Sigmoid colon (tissue), 7 donors: ENCODE measurements around the gene OR5AU1. TPM values are rescaled to one million over a fixed set of nuclear protein-coding genes. Genes with fewer than 3 reads are reported as not detected.
A peak's percentile ranks its signal among the peaks of the same experiment; 100 is the strongest.

Source experiments
- DNase-seq: peaks from one replicate; pipeline ENCODE4 v3.0.0-alpha.2; 2019
- H3K27ac ChIP-seq, 4 donors: fragments of 200-600 bp; sonication (generic); one replicate each; pipeline ENCODE4 v1.5.1; 2016 to 2019; ENCODE audit warnings: mild to moderate bottlenecking in 1 of 4
- H3K27me3 ChIP-seq, 3 donors: fragments of 200-600 bp; sonication (generic); one replicate each; pipeline ENCODE4 v1.5.1; 2019; ENCODE audit warnings: mild to moderate bottlenecking in 1 of 3
- H3K36me3 ChIP-seq, 4 donors: fragments of 200-600 bp; sonication (generic); one replicate each; pipeline ENCODE4 v1.5.1; 2016 to 2019
- H3K4me1 ChIP-seq, 4 donors: fragments of 200-600 bp; sonication (generic); one replicate each; pipeline ENCODE4 v1.5.1; 2017 to 2019
- H3K4me3 ChIP-seq, 4 donors: fragments of 200-600 bp; sonication (generic); one replicate each; pipeline ENCODE4 v1.5.1; 2017 to 2019; ENCODE audit warnings: mild to moderate bottlenecking in 2 of 4, moderate library complexity in 1 of 4
- H3K9me3 ChIP-seq, 4 donors: fragments of 200-600 bp in 3 of 4; sonication (generic) in 3 of 4; one replicate each; pipeline versions ENCODE4 v1.5.1 to v1.6.1; 2013 to 2019
- CTCF ChIP-seq, 4 experiments: fragments of 450-650 bp in 3 of 4; fragments of 200-600 bp in 1 of 4; IDR thresholded peaks; one replicate each; pipeline ENCODE4 v1.5.1; 2016 to 2019; ENCODE audit warnings: antibody characterized with exemption in 4 of 4, mild to moderate bottlenecking in 3 of 4, moderate library complexity in 2 of 4
- EP300 ChIP-seq, 4 donors: sonication (generic); formaldehyde crosslinking; IDR thresholded peaks; one replicate each; pipeline ENCODE4 v1.6.1; 2017; ENCODE audit warnings: antibody characterized with exemption in 4 of 4
- POLR2A ChIP-seq, 2 donors: fragments of 450-650 bp; IDR thresholded peaks; one replicate each; pipeline ENCODE4 v1.6.1; 2016; ENCODE audit warnings: antibody characterized with exemption in 2 of 2, mild to moderate bottlenecking in 2 of 2, moderate library complexity in 2 of 2
- POLR2AphosphoS5 ChIP-seq, 4 donors: sonication (generic); formaldehyde crosslinking; IDR thresholded peaks; one replicate each; pipeline ENCODE4 v1.6.1; 2017; ENCODE audit warnings: antibody characterized with exemption in 4 of 4
- WGBS, 2 donors: extraction: QIAGEN DNeasy Blood & Tissue Kit; methylation state at CpG; one replicate each; pipeline ENCODE4 v1.1.7; 2013; 5-methylcytosine and 5-hydroxymethylcytosine counted together
- intact Hi-C: fragments of 100-400 bp; cut with DNase I; formaldehyde crosslinking; loops from one replicate; pipeline ENCODE4 v1.15.1; 2023
- polyA plus RNA-seq, 3 donors: library from polyadenylated mRNA; stranded (reverse); fragments of 200-250 nt; gene quantifications; one replicate each; pipeline ENCODE4 v1.2.3, GENCODE V29; 2013
- total RNA-seq, 4 donors: library from RNA; depleted of rRNA; stranded (reverse); fragments of >200 nt; gene quantifications; one replicate each; pipeline ENCODE4 v1.1.0, GENCODE V29; 2016
- donor health status: healthy with polysubstance abuse.
- donor health status: Bipolar disorder and iron deficiency.
- donor health status: healthy.

Gene OR5AU1
- total and polyA plus RNA-seq, 7 donors = not detected

GRCh38 chr14:21197418-21198205, 41.7 kb upstream of the OR5AU1 start:
- no peak for TF ChIP-seq POLR2A (IDR thresholded peaks at IDR 0.05)
- H3K4me3 ChIP-seq = no peak overlapping the region
- no peak for DNase-seq
- no peaks in the 10 kb centered on the region for H3K9me3 ChIP-seq
- 84 to 94% methylated on average over 2 of the region's 2 CpGs for WGBS, 2 donors
- H3K4me1 ChIP-seq = no peaks in the 10 kb centered on the region
- H3K27ac ChIP-seq = no peak overlapping the region
- no peaks in the 10 kb centered on the region for H3K27me3 ChIP-seq
- intact Hi-C loops = no loop called here
- H3K36me3 ChIP-seq = no peaks in the 10 kb centered on the region

- H3K36me3 ChIP-seq = no peaks in the 10 kb centered on the region
- TF ChIP-seq CTCF (IDR thresholded peaks at IDR 0.05) (no peak), POLR2AphosphoS5 (IDR thresholded peaks at IDR 0.05) (no peak), EP300 (IDR thresholded peaks at IDR 0.05) (no peak), POLR2A (IDR thresholded peaks at IDR 0.05) (no peak)
- no peak overlapping the region for H3K27ac ChIP-seq
- no peaks in the 10 kb centered on the region for H3K9me3 ChIP-seq
- no peaks in the 10 kb centered on the region for H3K27me3 ChIP-seq
- H3K4me1 ChIP-seq = peaks cover 0 to 10% (median 6%) of the 10 kb centered on the region in 4 donors
- intact Hi-C loops = no loop called here
- DNase-seq = no peak
- H3K4me3 ChIP-seq = no peak overlapping the region
Observed at GRCh38 chr14:21194597-21194996, 38.7 kb upstream of the OR5AU1 start.

- WGBS, 2 donors = 88 to 92% methylated on average over 7 of the region's 7 CpGs
- TF ChIP-seq POLR2A (IDR thresholded peaks at IDR 0.05) (no peak), CTCF (IDR thresholded peaks at IDR 0.05) (no peak), POLR2AphosphoS5 (IDR thresholded peaks at IDR 0.05) (no peak), EP300 (IDR thresholded peaks at IDR 0.05) (no peak)
- H3K27ac ChIP-seq = no peak overlapping the region
- H3K36me3 ChIP-seq = no peaks in the 10 kb centered on the region
- H3K27me3 ChIP-seq = no peaks in the 10 kb centered on the region
- H3K4me3 ChIP-seq = no peak overlapping the region
- peaks cover 0 to 10% (median 6%) of the 10 kb centered on the region in 4 donors for H3K4me1 ChIP-seq
- no peaks in the 10 kb centered on the region for H3K9me3 ChIP-seq
- intact Hi-C loops = no loop called here
- DNase-seq = no peak
Observed at GRCh38 chr14:21192875-21193535, 37.1 kb upstream of the OR5AU1 start.

GRCh38 chr14:21192447-21192822, 36.6 kb upstream of the OR5AU1 start:
- H3K27ac ChIP-seq = no peak overlapping the region
- intact Hi-C loops = no loop called here
- no peaks in the 10 kb centered on the region for H3K36me3 ChIP-seq
- H3K27me3 ChIP-seq = no peaks in the 10 kb centered on the region
- peak overlapping the region; percentile 3 to 45 (median 42) for H3K4me3 ChIP-seq
- TF ChIP-seq CTCF (IDR thresholded peaks at IDR 0.05) (no peak), POLR2A (IDR thresholded peaks at IDR 0.05) (no peak), POLR2AphosphoS5 (IDR thresholded peaks at IDR 0.05) (no peak), EP300 (IDR thresholded peaks at IDR 0.05) (no peak)
- peaks cover 0 to 10% (median 6%) of the 10 kb centered on the region in 4 donors for H3K4me1 ChIP-seq
- DNase-seq = no peak
- WGBS, 2 donors = 12 to 14% methylated on average over 1 of the region's 1 CpG
- no peaks in the 10 kb centered on the region for H3K9me3 ChIP-seq

GRCh38 chr14:21191809-21192446, 36.1 kb upstream of the OR5AU1 start:
- Histone ChIP-seq H3K4me3 (peak overlapping the region; percentile 3 to 45 (median 42)), H3K36me3 (no peaks in the 10 kb centered on the region), H3K27ac (no peak overlapping the region), H3K4me1 (peaks cover 0 to 10% (median 6%) of the 10 kb centered on the region in 4 donors), H3K9me3 (no peaks in the 10 kb centered on the region), H3K27me3 (no peaks in the 10 kb centered on the region)
- peak in 1 of 4 donors; percentile 9 for TF ChIP-seq POLR2AphosphoS5 (IDR thresholded peaks at IDR 0.05)
- TF ChIP-seq EP300 (IDR thresholded peaks at IDR 0.05) = no peak
- intact Hi-C loops = no loop called here
- DNase-seq = peak; percentile 74
- 3 to 8% methylated on average over 19 of the region's 19 CpGs for WGBS, 2 donors
